Subcutaneous preadipocyte (primary cell): ENCODE results near the gene ENPP7. TPM values are rescaled to one million over a fixed set of nuclear protein-coding genes. Genes with fewer than 3 reads are reported as not detected.

Experiments used
- small RNA-seq: library from RNA; depleted of rRNA; stranded (forward); fragments of <200 nt; gene quantifications from one replicate; pipeline ENCODE3, GENCODE V24; 2012
- total RNA-seq: library from RNA; depleted of rRNA; stranded (reverse); fragments of >200 nt; gene quantifications from 2 replicates; pipeline ENCODE4 v1.2.3, GENCODE V29; 2012

Gene ENPP7
- total RNA-seq = not detected in 2 replicates

GRCh38 chr17:79730769-79731483 lies at the start of gene ENPP7:
TSS of gene ENPP7 (plus strand) at chr17:79730943. CDS start at chr17:79731140, 197 bp downstream.

GRCh38 chr17:79777894-79778503 lies 47.3 kb downstream of the ENPP7 start, which contains the start of gene CBX2:
TSS of gene CBX2 (plus strand) at chr17:79778148. CDS start at chr17:79778236, 88 bp downstream.

Small RNAs within 50 kb of the gene (small RNA-seq; reads per million reads assigned to genes)
- gene MIR4739 = not detected

Other genes with a start within 250 kb of the ENPP7 start
- not detected in 2 replicates for gene RBFOX3, start 119.9 kb upstream of the ENPP7 start, total RNA-seq
- gene CBX2, start 47.2 kb downstream of the ENPP7 start, total RNA-seq = 1.1 and 3.5 TPM in 2 replicates
- gene CBX8, start 66.1 kb downstream of the ENPP7 start, total RNA-seq = 1.1 and 2.0 TPM in 2 replicates
- 6.6 and 8.8 TPM in 2 replicates for gene CBX4, start 108.5 kb downstream of the ENPP7 start, total RNA-seq